ENCODE results near the gene HS1BP3.

Gene HS1BP3

DNA sequence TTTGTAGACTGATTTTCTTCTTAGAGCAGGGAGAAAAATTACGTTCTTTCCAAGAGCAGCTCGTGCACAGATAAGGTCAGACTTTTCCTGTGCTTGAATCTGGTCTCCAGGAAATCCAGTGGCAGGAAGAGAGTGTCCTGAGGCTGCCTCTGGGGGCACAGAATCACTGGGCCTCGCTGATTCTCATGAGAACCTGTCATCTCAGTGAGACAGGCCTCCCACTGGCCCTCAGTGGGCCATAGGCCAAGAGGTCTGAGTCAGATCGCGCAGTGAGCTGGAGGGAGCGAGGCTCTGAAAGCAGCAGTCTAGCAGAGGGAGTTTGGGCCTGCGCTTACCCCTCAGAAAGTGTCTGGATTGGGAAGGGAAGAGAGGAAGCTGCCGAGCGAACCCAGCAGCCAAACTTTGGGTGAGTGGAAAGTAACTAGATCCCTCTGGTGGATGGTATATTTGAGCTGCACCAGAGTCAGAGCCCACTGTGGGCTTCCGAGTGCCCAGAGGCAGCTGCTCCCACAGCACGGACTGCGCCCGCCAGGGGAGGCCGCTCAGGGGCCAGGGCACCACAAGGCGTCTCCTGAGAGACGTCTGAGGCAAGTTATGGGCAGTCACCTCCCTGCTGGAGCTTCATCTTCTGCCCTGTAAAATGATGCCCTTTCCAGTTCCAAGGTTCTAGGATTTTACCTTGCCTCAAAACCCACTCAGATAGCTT, 24.2 kb upstream of the HS1BP3 start:
- no peak for DNase-seq (ENCODE audit: low read depth)

DNA sequence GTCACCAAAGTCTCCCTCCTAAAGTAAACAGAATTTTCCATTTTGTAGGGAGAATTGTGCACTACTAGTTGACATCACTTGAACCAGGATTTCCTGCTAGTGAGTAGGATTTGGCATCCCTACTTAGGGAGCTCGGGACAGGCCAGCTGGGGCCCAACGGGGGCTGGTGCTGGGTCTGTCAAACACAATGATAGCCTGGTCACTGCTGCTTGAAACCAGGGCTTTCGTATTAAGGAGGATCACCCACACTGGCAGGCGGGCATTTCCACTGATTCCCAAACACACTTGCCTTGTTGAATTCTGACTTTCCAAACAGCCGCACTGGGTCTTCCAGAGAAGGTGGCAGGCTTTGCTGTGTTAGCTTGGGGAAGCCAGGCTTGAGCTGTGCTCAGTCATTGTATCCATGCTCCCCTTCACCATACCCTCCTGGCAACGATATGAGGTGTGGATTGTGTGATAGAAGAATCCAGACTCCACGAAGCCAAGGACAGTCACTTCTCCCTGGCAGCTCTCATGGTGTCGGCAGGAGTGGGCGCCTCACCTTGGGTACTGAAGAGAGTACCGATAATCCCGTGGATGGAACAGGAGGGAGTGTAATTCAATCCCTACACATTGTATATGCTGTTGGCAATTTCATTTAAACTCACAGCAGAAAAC, 23.5 kb upstream of the HS1BP3 start:
- DNase-seq (ENCODE audit: low read depth), result no peak

DNA sequence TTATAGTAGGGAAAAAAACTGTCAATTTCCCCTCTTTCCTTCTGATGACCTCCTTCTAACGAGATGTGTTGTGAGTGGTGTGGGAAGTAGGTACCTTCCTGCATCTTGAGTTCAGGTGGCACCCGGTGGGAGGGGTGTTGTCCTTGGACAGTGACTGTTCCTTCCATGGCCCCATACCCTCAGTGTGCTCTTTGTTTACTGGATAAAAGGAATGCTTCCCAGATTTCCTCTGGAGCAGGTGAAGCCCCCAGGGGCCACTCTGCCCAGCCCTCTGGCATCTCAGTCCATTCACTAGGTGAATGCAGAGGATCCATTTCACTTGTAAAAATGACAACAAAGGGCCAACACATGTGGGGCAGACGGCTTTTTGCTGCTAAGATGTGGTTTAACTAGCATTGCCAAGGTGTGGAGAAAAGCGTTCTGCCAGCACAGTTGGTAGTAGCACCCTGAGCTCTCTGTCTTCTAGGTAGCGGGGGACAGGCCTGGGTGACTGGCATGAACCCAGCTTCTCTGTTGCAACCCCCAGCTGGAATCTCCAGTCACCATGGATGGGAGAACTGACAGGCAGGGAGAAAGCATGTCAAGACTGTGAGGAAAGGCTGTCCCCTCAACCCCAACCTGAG, 22.9 kb upstream of the HS1BP3 start:
- DNase-seq (ENCODE audit: low read depth), result no peak

DNA sequence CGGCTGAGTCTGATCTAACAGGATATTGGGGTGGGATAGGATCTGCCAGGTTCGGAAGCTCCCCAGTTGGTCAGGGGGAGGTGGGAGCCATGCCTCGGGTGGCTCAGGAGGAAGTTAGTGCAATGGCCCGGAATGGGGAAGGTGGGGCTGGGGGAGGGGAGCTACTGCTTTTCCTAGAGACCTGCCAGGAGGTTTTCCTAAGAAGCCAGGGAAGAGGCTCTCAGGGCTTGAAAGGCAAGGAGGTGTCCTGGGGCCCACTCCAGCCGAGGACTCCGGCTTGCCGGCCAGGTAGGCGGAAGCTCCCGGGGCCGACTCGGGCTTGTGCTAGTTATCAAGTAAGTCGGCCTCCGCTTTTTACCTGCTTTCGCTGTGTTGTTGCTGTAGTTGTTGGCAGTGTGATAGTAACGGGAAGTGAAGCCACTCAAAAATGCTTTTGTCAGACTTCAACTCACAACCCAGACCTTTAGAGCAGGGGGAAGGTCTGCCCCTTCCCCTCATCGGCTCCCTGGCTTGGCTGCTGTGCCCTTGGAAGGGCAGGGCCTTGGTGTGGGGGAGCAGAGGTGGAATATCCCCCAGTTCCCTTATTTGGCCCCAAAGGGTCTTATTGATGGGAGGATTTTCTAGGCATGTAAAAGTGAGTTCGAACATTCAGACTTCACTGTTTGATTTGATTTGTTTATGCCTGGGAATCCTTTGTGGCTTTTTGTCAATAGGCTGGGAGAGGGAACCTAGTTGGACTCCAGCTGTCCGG, 21.5 kb upstream of the HS1BP3 start:
- DNase-seq (ENCODE audit: low read depth), result no peak

DNA sequence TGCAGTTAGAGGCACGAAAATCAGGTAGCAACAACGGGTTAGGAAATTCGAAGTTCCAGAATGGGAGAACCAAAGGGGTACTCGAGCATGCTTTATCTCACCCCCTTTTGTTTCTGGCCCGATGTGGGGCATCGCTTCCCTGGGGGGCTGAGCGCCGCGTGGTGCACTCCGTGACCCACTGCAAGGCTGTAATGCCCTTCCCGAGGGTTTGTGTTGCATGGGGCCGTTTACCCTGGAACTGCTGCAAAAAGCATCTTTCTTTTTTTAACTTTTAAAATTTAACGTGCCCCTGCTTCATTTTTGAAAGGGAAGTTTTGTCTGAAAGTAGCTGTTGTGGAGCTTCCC, 20.8 kb upstream of the HS1BP3 start:
- DNase-seq (ENCODE audit: low read depth), result no peak

DNA sequence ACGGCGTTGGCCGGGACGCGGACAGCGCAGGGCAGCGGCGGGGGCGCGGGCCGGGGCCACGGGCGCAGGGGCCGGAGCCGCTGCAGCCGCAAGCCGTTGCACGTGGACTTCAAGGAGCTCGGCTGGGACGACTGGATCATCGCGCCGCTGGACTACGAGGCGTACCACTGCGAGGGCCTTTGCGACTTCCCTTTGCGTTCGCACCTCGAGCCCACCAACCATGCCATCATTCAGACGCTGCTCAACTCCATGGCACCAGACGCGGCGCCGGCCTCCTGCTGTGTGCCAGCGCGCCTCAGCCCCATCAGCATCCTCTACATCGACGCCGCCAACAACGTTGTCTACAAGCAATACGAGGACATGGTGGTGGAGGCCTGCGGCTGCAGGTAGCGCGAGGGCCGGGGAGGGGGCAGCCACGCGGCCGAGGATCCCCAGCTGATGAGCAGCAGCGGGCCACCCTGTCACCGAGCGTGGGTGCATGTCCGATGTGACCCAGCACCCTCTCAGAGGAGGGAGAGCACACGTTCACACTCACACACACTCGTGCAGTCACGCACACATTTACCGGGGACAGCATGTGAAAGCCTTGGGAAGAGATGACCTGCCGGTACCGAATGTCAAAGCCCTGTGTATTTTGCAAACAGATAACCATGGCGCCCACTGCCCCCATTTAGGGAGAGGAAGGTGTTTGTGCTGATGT, 20.3 kb upstream of the HS1BP3 start:
- DNase-seq (ENCODE audit: low read depth), result no peak

DNA sequence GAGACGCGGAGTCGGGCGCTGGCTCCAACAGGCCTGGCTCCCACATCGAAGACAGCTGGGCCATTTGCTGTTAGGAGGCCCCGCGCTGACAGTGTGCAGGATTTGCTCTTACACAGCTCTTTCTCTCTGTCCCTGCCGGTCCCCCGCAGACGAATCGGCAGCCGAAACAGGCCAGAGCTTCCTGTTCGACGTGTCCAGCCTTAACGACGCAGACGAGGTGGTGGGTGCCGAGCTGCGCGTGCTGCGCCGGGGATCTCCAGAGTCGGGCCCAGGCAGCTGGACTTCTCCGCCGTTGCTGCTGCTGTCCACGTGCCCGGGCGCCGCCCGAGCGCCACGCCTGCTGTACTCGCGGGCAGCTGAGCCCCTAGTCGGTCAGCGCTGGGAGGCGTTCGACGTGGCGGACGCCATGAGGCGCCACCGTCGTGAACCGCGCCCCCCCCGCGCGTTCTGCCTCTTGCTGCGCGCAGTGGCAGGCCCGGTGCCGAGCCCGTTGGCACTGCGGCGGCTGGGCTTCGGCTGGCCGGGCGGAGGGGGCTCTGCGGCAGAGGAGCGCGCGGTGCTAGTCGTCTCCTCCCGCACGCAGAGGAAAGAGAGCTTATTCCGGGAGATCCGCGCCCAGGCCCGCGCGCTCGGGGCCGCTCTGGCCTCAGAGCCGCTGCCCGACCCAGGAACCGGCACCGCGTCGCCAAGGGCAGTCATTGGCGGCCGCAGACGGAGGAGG, 19.6 kb upstream of the HS1BP3 start:
- DNase-seq (ENCODE audit: low read depth), result no peak

DNA sequence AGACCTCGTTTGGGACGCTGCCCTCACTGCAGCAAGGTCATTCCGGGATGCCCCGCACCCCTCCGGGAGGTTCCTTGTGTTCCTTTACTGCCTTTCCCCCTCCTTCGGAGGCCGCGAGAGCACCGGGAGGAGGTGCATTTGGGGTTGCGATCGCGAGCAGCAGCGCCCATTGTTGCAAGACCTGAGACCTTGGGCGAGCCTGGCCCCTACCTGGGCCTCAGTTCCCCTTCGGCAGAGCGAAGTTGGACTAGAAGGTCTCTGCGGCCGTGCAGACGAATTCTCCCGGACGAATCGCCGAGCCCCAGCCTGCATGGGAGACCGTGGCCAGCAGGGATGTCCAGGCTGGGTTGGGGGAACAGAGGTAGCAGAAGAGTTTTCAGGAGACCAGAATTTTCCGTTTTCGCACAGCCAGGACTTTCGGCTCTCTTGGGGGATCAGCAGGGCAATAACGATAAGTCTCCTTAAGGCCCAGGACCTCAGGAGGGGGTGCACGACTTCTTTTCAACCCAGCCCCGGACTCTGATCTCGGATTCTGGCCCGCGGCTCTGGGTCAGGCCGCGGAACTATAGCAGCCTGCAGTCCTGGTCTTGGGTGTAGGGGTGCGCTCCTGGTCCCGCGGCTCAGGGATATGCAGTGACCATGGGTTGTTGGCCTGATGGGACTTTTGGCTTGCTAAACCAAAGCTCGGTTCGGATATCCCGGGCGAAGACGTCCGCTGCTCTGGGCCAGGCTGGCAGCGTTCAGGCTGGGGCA, 18.8 kb upstream of the HS1BP3 start:
- DNase-seq (ENCODE audit: low read depth), result no peak

DNA sequence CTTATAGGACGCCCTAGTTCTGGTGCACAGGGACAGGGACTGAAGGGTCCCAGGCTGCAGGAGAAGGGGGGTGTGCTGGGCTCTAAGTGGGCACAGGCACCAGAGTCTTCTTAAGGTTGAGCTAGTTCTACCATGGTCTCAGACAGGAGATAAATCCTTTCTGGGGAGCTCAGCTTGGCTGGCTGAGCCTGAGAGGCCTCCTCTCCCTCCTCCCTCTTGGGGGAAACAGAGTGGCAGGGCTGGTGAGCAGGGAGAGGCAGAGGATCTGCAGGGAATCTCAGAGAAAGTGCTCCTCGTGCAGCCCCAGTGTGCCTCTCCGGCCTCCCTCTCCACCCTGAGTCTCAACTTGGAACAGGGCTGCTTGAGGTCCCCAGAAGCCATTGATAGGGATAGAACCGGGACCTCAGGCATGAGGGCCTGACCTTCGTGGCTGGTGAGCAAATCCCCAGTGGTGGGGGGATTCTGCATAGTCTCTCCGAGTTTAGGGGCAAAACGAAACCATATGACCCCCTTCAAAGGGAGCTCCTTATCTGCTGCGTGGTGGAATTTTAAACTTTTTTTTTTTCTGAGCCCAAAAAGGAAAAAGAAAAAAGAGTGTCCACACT, 18.1 kb upstream of the HS1BP3 start:
- no peak for DNase-seq (ENCODE audit: low read depth)

DNA sequence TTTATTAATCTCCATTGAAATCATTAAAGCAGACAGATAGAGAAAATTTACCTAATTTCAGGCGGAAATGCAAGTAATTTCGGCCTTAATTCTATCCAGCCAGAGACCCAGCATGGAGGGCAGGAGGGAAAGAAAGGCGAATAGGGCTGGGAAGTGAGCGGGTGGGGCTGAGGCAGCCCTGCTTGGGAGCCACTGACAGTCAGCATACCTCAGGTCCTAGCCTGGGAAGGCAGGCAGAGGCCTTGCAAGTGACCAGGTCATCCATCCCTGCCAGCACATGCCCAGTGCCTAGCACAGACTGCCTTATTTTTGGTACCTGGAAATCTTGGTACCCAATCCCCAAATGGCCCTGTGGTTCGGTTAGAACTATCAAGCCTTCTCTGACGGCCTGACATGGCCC, 17.6 kb upstream of the HS1BP3 start:
- DNase-seq (ENCODE audit: low read depth), result no peak

DNA sequence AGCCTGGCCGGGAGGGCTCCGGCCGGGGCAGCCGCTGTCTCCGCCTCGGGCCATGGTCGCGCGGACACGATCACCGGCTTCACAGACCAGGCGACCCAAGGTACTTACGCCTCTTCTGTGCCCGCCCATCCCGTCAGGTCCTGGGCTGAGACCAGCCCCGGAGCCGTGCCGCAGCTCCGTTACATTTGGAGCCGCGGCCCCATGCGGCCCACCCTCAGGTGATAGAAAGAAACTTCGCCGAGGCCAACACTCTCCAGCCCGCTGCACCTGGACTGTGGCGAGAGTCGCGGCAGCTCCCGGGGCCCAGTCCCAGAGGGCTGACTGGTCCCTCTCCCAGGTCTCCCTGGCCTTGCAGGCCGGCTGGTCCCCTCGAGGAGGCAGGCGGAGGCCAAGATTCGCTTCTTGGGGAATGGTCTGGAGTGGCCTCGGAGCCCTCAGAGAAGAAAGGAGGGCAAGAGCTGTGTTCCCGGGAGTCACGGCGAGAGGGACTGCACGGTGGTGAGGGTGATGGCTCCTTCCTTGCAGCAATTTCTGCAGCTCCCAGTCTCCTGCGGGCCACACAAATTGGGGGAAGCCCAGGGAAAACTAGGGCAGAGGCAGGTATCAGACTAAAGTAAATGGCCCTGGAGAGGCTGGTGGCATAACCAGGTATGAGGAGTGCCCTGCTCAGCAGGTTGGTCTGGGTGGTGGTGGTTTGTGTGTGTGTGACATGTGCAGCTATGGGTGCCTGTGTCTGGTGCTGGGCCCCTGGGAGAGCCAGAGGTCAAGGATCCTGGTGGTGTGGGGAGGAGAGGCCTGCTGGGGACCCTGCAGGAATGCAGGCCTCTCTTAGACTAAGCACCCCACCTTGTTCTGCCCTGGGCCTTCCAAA, 16.9 kb upstream of the HS1BP3 start:
- DNase-seq (ENCODE audit: low read depth), result no peak

DNA sequence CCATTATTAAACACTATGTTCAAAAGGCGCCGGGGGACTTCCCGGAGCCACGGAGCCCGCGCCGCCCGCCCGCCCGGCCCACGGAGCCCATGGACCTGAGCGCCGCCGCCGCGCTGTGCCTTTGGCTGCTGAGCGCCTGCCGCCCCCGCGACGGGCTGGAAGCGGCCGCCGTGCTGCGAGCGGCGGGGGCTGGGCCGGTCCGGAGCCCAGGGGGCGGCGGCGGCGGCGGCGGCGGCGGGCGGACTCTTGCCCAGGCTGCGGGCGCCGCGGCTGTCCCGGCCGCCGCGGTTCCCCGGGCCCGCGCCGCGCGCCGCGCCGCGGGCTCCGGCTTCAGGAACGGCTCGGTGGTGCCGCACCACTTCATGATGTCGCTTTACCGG, 16.2 kb upstream of the HS1BP3 start:
- no peak for DNase-seq (ENCODE audit: low read depth)

DNA sequence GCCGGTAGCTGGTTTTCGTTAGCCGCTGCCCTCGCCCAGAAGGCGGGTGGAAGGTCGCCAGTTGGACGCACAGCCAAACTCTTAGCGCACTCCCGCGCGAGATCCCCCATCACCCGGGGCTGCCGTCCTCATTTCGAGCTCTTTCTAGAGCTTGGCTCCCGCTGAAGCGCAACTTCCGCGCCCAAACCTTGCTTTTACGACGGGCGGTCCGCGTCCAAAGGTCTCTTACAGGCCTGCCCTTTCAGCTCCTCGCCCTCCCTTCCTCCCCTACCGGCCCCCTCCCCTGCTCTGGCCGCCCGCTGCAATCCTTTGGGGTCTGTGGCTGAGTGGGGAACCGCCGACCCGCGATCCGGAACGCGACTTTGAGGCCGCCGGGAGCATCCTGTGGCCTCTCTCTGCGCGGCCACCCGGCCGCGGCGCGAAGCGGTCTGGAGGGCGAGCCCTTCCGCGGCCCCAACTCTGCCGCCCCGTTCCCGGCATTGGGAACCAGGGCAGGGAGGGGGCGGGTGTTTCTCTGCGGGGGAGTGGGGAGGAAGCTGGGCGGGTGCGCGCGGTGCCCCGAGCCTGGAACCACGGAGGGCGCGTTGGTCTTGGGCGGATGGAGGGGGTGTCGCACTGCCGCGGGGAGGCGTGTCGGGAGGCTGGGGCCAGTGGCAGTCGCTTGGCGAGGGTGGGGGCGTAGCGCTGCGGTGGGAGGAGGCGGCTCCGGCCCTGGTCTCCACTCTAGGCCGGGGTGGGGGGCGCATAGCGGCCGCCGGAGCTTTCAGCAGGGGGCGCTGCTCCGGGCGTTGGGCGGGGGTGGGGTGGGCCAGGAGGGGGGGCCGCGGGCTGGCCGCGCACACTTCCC, 15.6 kb upstream of the HS1BP3 start, which contains the start of gene GDF7:
Gene GDF7 (plus strand): TSS at position 841 of the 847 bp plus-strand sequence. CDS start 96 bp downstream, outside the sequence.
- DNase-seq (ENCODE audit: low read depth), result no peak

DNA sequence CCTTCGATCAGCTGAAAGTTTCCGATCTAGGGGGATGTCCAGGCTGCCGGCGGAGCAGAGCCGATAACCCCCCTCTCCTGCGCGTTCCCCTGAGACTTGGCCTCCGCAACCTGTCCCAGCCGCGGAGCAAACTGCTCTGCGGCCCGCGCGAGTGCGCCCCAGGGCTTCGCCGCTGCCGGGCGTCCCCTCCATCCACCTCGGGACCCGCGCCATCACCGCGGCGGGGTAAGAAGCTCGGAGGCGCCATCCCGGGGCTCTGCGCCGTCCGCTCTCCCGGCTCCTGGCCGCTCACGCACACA, 15.1 kb upstream of the HS1BP3 start:
- no peak for DNase-seq (ENCODE audit: low read depth)

DNA sequence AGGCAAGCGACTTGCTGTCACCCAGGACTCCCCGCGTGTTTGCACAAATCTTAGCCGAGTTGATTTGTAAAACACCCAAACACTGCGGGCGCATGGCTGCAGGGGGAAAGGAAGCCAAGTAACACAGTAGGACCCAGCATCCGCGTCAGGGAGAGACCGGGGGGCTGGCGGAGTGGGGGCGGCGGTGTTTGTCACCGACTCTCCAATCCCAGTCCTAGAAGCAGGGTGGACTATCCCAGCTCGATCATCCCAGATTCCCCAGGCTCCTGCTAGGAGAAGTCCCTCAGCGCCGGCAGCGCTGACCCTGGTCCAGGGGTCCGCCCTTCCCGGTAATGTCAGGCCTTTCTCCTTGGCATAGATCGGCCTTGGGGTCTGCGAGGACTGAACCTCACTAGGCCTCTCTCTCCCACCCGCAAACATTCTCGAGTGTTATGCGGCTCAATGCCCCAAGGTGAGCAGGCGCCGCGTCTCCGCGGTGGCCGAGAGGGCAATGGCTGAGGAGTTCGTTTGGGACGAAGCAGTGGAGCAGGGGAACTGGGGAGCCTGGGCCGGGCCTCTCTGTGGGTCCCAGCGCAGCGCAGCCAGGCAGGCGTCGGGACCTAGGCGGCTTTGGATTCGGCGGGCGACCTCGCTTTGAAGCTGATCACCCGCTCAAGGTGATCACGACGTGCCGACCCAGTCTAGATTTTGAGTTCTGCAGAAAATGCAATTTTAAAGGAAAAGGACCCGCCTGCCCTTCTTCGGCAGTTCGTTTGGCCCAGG, 14.5 kb upstream of the HS1BP3 start:
- no peak for DNase-seq (ENCODE audit: low read depth)

DNA sequence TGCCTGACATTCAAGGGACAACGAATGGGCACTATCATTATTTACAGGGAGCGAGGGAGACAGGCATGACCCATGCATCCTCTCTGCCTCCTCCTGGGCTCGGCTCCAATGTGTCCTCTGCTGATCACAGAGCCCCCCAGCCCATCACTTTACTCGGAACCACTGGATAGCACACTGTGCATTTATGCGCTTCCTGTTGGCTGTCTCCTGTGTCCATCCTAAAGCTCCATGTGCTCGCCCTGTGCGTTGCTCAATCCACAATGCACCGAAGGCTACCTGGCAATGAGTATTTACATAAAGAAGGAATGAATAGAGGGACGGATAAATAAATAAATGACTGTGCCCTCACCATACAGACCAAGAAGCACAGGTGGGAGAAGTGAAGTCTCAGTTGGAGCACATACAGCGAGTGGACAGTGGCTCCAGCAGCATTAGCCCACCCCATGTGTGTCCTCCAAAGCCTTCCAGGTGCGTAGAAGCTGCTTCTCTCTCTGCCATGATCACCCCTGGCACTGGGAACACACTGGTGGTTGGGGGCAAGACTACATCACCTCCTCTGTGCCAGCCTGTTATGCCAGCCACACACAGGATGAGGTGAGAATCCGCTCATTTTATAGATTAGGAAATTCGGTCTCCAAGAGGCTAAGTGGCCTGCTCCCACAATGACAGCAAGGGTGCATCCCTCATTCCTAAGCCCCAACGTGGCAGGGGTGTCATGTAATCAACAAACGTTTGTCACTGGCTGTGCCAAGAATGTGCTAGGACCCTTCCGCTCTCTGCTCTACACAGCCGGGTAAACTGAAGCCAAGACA, 13.7 kb upstream of the HS1BP3 start:
- no peak for DNase-seq (ENCODE audit: low read depth)

DNA sequence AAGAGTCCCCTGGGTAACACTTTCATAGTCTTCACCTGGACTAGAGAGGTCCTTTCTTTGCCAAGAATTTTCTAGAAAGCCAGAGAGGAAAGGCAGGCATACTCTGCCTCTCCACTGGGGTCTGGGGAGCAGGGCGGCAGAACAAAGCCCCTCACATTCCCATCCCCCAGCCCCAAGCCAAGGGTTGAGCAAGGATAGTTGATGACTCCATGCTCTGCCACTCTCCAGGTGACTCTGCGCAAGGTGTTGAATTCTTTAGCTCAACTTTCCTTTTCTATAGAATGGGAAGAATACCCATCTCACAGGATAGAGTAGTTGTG, 13.1 kb upstream of the HS1BP3 start:
- no peak for DNase-seq (ENCODE audit: low read depth)
